Glutamatergic neuron (in vitro differentiated cells): ENCODE data around the gene ARL6IP4. TPM values are rescaled to one million over a fixed set of nuclear protein-coding genes. Genes with fewer than 3 reads are reported as not detected.

ENCODE experiments used
- DNase-seq: peaks from one replicate; pipeline ENCODE4 v3.0.0; 2022
- H3K27ac Mint-ChIP-seq: one replicate; pipeline ENCODE4 v1.8.0; 2020; ENCODE audit warnings: mild to moderate bottlenecking, mixed read lengths, inconsistent platforms; ENCODE audit not compliant: unreplicated experiment
- H3K27me3 Mint-ChIP-seq: one replicate; pipeline ENCODE4 v1.8.0; 2020; ENCODE audit warnings: mild to moderate bottlenecking, moderate library complexity, mixed read lengths, inconsistent platforms; ENCODE audit not compliant: unreplicated experiment
- H3K36me3 Mint-ChIP-seq: one replicate; pipeline ENCODE4 v1.8.0; 2020; ENCODE audit warnings: mild to moderate bottlenecking, mixed read lengths, inconsistent platforms; ENCODE audit not compliant: unreplicated experiment
- H3K4me1 Mint-ChIP-seq: one replicate; pipeline ENCODE4 v1.8.0; 2020; ENCODE audit warnings: mild to moderate bottlenecking, low read depth, mixed read lengths, inconsistent platforms; ENCODE audit not compliant: unreplicated experiment
- H3K4me3 Mint-ChIP-seq: one replicate; pipeline ENCODE4 v1.8.0; 2020; ENCODE audit warnings: mild to moderate bottlenecking, mixed read lengths, inconsistent platforms; ENCODE audit not compliant: unreplicated experiment
- H3K9me3 Mint-ChIP-seq: one replicate; pipeline ENCODE4 v1.8.0; 2020; ENCODE audit warnings: mild to moderate bottlenecking, moderate library complexity, mixed read lengths, inconsistent platforms; ENCODE audit not compliant: unreplicated experiment
- total RNA-seq: library from RNA; stranded (reverse); fragmentation: NEBNext Ultra II Directional; extraction: Animal tissue kit (Norgen Biotek cat#: 25700); gene quantifications from one replicate; pipeline ENCODE4 v1.2.1, GENCODE V29; 2021; ENCODE audit not compliant: unreplicated experiment
- TF ChIP-seq, protein P1 (sequence below): fragments of 200-600 bp; sonication (generic); IDR thresholded peaks from one replicate; pipeline ENCODE4 v1.5.0; 2021; ENCODE audit not compliant: partially characterized antibody, unreplicated experiment

Gene ARL6IP4
- total RNA-seq, 1 donor from 2014 or later, result 122 TPM

DNA sequence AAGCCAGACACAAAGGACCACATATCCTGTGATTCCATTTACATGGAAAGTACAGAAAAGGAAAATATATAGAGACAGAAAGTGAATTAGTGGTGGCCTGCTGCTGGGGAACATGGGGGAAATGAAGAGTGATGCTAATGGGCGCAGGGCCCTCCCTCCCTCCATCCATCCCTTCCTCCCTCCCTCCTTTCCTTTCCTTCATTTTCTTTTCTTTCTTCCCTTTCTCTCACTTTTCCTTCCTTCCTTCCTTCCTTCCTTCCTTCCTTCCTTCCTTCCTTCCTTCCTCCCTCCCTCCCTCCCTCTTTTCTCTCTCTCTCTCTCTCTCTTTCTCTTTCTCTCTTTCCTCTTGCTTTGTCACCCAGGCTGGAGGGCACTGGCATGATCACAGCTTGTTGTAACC, 37.3 kb downstream of the ARL6IP4 start:
- Mint-ChIP-seq H3K4me3 (no peak overlapping the region), H3K4me1 (peaks cover 8% of the 10 kb centered on the region), H3K27ac (no peak overlapping the region), H3K9me3 (no peaks in the 10 kb centered on the region), H3K27me3 (peaks cover 2% of the 10 kb centered on the region), H3K36me3 (no peaks in the 10 kb centered on the region)
- no peak for DNase-seq
- TF ChIP-seq, protein P1, sequence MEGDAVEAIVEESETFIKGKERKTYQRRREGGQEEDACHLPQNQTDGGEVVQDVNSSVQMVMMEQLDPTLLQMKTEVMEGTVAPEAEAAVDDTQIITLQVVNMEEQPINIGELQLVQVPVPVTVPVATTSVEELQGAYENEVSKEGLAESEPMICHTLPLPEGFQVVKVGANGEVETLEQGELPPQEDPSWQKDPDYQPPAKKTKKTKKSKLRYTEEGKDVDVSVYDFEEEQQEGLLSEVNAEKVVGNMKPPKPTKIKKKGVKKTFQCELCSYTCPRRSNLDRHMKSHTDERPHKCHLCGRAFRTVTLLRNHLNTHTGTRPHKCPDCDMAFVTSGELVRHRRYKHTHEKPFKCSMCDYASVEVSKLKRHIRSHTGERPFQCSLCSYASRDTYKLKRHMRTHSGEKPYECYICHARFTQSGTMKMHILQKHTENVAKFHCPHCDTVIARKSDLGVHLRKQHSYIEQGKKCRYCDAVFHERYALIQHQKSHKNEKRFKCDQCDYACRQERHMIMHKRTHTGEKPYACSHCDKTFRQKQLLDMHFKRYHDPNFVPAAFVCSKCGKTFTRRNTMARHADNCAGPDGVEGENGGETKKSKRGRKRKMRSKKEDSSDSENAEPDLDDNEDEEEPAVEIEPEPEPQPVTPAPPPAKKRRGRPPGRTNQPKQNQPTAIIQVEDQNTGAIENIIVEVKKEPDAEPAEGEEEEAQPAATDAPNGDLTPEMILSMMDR, result no peak

DNA sequence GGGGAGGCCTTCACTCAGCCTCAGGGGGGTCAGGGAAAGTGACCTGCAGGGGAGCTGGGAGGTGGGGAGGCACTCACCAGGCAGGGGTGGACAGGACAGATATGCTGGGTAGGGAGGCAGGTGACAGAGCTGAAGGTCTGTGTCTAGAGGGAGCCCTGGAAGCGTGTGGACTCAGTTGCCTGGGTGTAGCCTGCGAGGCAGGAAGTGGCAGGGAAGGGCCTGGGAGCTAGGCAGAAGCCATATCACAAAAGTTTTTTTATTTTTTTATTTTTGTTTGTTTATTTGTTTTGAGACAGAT, 39.3 kb downstream of the ARL6IP4 start:
- no peaks in the 10 kb centered on the region for H3K36me3 Mint-ChIP-seq
- no peak for DNase-seq
- TF ChIP-seq, protein P1, result no peak
- no peaks in the 10 kb centered on the region for H3K9me3 Mint-ChIP-seq
- no peak overlapping the region for H3K4me3 Mint-ChIP-seq
- H3K4me1 Mint-ChIP-seq, result peaks cover 8% of the 10 kb centered on the region
- peaks cover 2% of the 10 kb centered on the region for H3K27me3 Mint-ChIP-seq
- no peak overlapping the region for H3K27ac Mint-ChIP-seq

DNA sequence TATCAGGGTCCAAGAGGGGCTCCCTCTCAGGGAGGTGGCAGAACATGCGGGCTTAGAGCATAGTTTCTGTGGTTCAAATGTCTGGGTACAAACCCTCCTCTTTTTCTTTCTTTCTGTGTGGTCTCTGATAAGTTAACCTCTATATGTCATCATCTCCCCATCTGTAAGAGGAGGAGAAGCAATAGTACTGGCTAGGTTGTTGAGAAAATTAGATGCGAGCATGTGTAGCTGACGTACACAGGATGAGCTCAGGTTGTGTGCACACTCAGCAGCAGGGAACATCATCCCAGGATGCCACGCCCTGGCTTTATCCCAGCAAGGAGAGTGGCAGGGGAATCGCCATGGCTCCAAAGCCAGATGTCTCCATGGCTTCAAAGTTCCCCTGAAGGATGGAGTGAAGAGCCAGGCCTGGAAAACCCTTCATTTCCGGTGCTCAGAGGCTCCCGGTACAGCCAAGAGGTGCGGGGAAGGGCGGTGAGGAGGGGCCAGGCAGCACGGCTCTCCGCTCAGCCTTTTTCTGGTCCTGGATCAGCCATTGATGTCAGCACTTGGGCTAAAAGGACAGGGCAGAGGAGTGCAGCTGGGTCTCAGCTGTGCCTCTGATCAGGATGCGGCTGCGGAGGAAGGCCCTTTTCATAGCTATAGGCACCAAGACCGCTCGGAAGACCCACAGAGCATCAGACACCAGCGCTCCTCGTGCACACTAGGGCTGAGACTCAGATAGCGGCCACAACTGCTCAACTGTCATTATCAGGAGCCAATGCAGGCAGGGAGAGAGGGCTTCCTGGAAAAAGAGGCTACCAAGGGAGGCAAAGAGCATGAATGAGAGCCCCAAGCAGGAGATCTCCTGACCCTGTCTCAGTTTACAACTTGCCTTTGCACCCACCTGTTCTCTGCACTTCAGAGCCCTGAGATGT, 41.5 kb downstream of the ARL6IP4 start:
- Mint-ChIP-seq H3K4me3 (peak overlapping the region; percentile 25), H3K27me3 (no peaks in the 10 kb centered on the region)

DNA sequence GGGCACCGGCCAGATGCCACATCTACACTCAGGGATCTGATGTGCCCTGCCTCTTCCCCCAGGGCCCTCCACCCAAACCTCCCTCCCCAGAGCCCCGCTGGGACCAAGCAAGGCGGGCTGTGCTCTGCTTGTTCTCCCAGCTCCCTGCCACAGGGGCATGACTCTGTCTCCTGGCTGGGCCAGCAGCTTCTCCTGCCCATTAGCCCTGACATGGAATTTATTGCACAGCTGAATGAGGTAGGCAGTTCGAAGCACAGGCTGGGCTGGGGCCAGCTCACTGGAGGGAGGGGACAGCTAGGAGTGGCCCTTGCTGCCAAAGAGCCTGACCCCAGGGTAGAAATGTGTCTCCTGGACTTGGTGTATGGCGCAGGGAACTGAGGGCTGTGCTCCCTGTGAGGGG, 42.4 kb downstream of the ARL6IP4 start:
- TF ChIP-seq, protein P1, result no peak
- Mint-ChIP-seq H3K36me3 (no peaks in the 10 kb centered on the region), H3K9me3 (no peaks in the 10 kb centered on the region), H3K4me3 (no peak overlapping the region), H3K4me1 (peaks cover 10% of the 10 kb centered on the region), H3K27me3 (no peaks in the 10 kb centered on the region), H3K27ac (no peak overlapping the region)
- no peak for DNase-seq

More for the DNA sequence above, 41.5 kb downstream of the ARL6IP4 start:
- no peak for DNase-seq
- Mint-ChIP-seq H3K27ac (peak overlapping the region; percentile 77), H3K4me1 (peaks cover 8% of the 10 kb centered on the region), H3K36me3 (no peaks in the 10 kb centered on the region), H3K9me3 (no peaks in the 10 kb centered on the region)
- TF ChIP-seq, protein P1, result no peak

DNA sequence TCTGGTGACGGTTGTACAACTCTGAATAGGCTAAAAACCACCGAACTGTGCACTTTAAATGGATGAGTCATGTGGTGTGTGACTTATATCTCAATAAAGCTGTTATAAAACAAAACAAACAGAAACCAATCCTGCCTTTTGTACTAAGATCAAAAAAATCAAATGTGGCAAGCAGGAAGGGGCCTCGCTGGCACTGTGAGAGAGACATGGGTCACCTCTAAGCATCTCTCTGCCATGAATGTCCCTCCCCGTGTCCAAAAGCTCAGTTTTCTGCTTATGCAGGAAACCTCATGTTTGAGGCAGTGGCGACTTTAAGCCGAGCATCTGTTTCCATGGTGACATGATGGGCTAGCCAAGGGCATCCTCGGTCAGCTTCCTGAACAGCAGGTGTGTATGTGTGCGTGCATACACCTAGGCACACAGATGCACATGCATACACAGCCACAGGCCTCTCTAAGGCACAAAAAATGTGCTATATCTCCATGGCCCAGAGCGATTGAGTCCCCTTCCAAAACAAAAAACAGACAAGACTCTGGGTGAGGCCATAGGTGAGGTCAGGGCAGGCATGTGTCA, 44.4 kb downstream of the ARL6IP4 start:
- Mint-ChIP-seq H3K4me3 (no peak overlapping the region), H3K27ac (no peak overlapping the region), H3K36me3 (no peaks in the 10 kb centered on the region), H3K4me1 (peaks cover 10% of the 10 kb centered on the region), H3K9me3 (no peaks in the 10 kb centered on the region), H3K27me3 (peaks cover 2% of the 10 kb centered on the region)
- no peak for DNase-seq
- TF ChIP-seq, protein P1, result no peak
